HFFc6 (cell line): Measurements from ENCODE around the gene SRRM2. TPM values are rescaled to one million over a fixed set of nuclear protein-coding genes. Genes with fewer than 3 reads are reported as not detected.

Source experiments
- DNase-seq: peaks from one replicate; pipeline ENCODE4 v3.0.0-alpha.2; 2018
- H3K27ac Mint-ChIP-seq: 2 replicates; pipeline ENCODE4 v1.8.0; 2020; ENCODE audit warnings: mild to moderate bottlenecking, mixed read lengths
- H3K27me3 Mint-ChIP-seq: 2 replicates; pipeline ENCODE4 v1.8.0; 2021; ENCODE audit warnings: mild to moderate bottlenecking, moderate library complexity, mixed read lengths; ENCODE audit not compliant: insufficient read depth
- H3K36me3 Mint-ChIP-seq: 2 replicates; pipeline ENCODE4 v1.8.0; 2021; ENCODE audit warnings: low read depth, mixed read lengths
- H3K4me1 Mint-ChIP-seq: 2 replicates; pipeline ENCODE4 v1.8.0; 2020; ENCODE audit warnings: low read depth, mixed read lengths
- H3K4me3 Mint-ChIP-seq: 2 replicates; pipeline ENCODE4 v1.8.0; 2020; ENCODE audit warnings: mild to moderate bottlenecking, moderate library complexity, mixed read lengths
- H3K9me3 Mint-ChIP-seq: 2 replicates; pipeline ENCODE4 v1.8.0; 2020; ENCODE audit warnings: mild to moderate bottlenecking, mixed read lengths
- CTCF ChIP-seq: fragments of 200-600 bp; sonication (generic); IDR thresholded peaks from 2 replicates; pipeline ENCODE4 v1.5.0; 2021; ENCODE audit warnings: antibody characterized with exemption, mild to moderate bottlenecking
- total RNA-seq, 6 experiments: library from RNA; stranded (reverse); fragmentation: NEBNext Ultra II Directional; extraction: Animal tissue kit (Norgen Biotek cat#: 25700); gene quantifications; 2 replicates in 1 of 6; 3 replicates in 5 of 6; pipeline ENCODE4 v1.2.3, GENCODE V29; 2021

SRRM2 gene
- total RNA-seq, 6 experiments from 2014 or later, result 223 to 317 (median 269) TPM

DNA sequence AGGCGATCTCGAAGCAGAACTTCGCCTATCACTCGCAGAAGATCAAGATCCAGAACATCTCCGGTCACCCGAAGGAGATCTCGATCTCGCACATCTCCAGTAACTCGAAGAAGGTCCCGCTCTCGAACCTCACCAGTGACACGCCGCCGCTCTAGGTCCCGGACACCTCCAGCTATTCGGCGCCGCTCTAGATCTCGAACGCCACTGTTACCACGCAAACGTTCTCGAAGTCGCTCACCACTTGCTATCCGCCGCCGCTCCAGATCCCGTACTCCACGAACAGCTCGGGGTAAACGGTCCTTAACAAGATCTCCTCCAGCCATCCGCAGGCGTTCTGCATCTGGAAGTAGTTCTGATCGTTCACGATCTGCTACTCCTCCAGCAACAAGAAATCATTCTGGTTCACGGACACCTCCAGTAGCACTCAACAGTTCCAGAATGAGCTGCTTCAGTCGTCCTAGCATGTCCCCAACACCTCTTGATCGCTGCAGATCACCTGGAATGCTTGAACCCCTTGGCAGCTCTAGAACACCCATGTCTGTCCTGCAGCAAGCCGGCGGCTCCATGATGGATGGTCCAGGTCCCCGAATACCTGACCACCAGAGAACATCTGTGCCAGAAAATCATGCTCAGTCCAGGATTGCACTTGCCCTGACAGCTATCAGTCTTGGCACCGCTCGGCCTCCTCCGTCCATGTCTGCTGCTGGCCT is 14.1 kb downstream of the SRRM2 start:
- Mint-ChIP-seq H3K27ac (peak overlapping the region; percentile 23; the same call in 1 of the 2 replicates), H3K9me3 (peaks cover 43% of the 10 kb centered on the region), H3K27me3 (peaks cover 18% of the 10 kb centered on the region), H3K4me1 (peaks cover 28% of the 10 kb centered on the region), H3K4me3 (no peak overlapping the region), H3K36me3 (peaks cover 76% of the 10 kb centered on the region)
- TF ChIP-seq CTCF, result no peak
- DNase-seq, result no peak

GRCh38 chr16:2767140-2767731 is 14.8 kb downstream of the SRRM2 start:
- TF ChIP-seq CTCF, result no peak
- DNase-seq, result no peak
- Mint-ChIP-seq H3K9me3 (peaks cover 41% of the 10 kb centered on the region), H3K4me1 (peaks cover 31% of the 10 kb centered on the region), H3K27ac (no peak overlapping the region), H3K27me3 (peaks cover 18% of the 10 kb centered on the region), H3K4me3 (no peak overlapping the region; the same call in 1 of the 2 replicates), H3K36me3 (peaks cover 72% of the 10 kb centered on the region)

GRCh38 chr16:2767891-2768290 is 15.5 kb downstream of the SRRM2 start:
- Mint-ChIP-seq H3K36me3 (peaks cover 72% of the 10 kb centered on the region), H3K4me1 (peaks cover 38% of the 10 kb centered on the region), H3K9me3 (peaks cover 36% of the 10 kb centered on the region), H3K27ac (peak overlapping the region; percentile 27; the same call in 1 of the 2 replicates), H3K4me3 (peak overlapping the region; percentile 28; the same call in 1 of the 2 replicates), H3K27me3 (peaks cover 18% of the 10 kb centered on the region)
- no peak for DNase-seq
- no peak for TF ChIP-seq CTCF

DNA sequence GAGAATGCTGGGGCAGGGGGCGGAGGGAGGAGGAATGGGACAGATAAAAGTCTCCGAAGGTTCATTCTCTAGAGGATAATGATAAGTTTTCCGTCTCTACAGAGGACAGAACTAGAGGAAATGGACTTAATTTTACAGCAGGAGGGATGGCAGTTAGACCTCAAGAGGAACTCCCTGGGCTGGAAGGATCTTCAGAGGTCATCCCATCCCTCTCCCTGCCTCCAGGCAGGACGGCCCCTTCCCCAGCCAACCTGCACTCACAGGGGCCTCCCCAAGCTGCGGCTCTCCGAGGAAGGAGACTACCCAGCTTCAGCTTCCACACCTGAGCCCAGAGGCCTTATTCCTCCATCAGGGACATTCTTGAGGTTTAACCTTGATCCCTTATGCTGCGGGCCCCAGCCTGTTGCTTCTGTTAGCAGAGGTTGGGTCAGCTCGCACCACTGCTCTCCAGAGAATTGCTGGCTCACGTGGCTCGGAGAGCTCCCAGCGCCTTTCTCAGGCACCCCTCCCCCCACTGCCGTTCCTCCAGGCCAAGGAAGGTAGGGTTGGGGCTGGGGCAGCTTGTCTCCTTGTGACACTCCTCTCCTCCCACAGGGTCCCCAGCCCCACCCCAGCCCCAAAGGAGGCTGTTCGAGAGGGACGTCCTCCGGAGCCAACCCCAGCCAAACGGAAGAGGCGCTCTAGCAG is 16.1 kb downstream of the SRRM2 start:
- Mint-ChIP-seq H3K4me3 (no peak overlapping the region), H3K27me3 (peaks cover 15% of the 10 kb centered on the region), H3K27ac (peak overlapping the region; percentile 48), H3K36me3 (peaks cover 72% of the 10 kb centered on the region), H3K9me3 (peaks cover 29% of the 10 kb centered on the region), H3K4me1 (peaks cover 44% of the 10 kb centered on the region)
- TF ChIP-seq CTCF, result no peak
- DNase-seq, result no peak

DNA sequence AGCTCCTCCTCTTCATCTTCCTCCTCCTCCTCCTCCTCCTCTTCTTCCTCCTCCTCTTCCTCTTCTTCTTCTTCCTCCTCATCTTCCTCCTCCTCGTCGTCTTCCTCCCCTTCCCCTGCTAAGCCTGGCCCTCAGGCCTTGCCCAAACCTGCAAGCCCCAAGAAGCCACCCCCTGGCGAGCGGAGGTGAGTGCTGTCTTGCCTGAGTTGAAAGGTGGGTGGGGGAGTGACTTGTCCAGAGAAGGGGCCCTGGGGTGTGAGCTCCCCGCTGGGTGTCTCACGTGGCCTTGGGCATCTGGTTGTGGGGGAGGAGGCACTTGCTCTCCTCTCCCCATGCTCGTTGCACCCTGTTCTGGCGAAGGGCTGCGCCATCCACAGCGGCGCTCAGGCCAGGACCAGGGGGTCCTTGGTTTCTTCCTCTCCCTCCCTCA is 16.7 kb downstream of the SRRM2 start:
- Mint-ChIP-seq H3K27me3 (peaks cover 15% of the 10 kb centered on the region), H3K4me3 (no peak overlapping the region), H3K27ac (peak overlapping the region; percentile 55), H3K4me1 (peaks cover 47% of the 10 kb centered on the region), H3K9me3 (peaks cover 23% of the 10 kb centered on the region), H3K36me3 (peaks cover 72% of the 10 kb centered on the region)
- no peak for DNase-seq
- TF ChIP-seq CTCF, result no peak
